GM19240 (cell line): ENCODE data around the gene CNTNAP5.

Experiments
- DNase-seq: peaks from one replicate; pipeline ENCODE4 v3.0.0; 2011; ENCODE audit warnings: low spot score; ENCODE audit not compliant: insufficient read length

Gene CNTNAP5

GRCh38 chr2:124538549-124538948 lies 513.5 kb downstream of the CNTNAP5 start:
- no peak for DNase-seq

GRCh38 chr2:124540805-124541204 lies 515.7 kb downstream of the CNTNAP5 start:
- no peak for DNase-seq

- DNase-seq = no peak
Measured at GRCh38 chr2:124542932-124543640, 518.0 kb downstream of the CNTNAP5 start.

- DNase-seq = no peak
Measured at GRCh38 chr2:124547700-124548099, 522.6 kb downstream of the CNTNAP5 start.

- DNase-seq = no peak
Measured at GRCh38 chr2:124558277-124558905, 533.3 kb downstream of the CNTNAP5 start.

- DNase-seq = no peak
Measured at GRCh38 chr2:124559236-124559635, 534.1 kb downstream of the CNTNAP5 start.

GRCh38 chr2:124560592-124561112 lies 535.6 kb downstream of the CNTNAP5 start:
- DNase-seq = no peak

GRCh38 chr2:124561486-124561885 lies 536.4 kb downstream of the CNTNAP5 start:
- no peak for DNase-seq

GRCh38 chr2:124563426-124563825 lies 538.3 kb downstream of the CNTNAP5 start:
- no peak for DNase-seq

- no peak for DNase-seq
Measured at GRCh38 chr2:124566518-124566970, 541.5 kb downstream of the CNTNAP5 start.

GRCh38 chr2:124570872-124571271 lies 545.8 kb downstream of the CNTNAP5 start:
- no peak for DNase-seq

GRCh38 chr2:124571836-124572235 lies 546.7 kb downstream of the CNTNAP5 start:
- DNase-seq = no peak

GRCh38 chr2:124572934-124573634 lies 548.0 kb downstream of the CNTNAP5 start:
- no peak for DNase-seq

GRCh38 chr2:124575497-124575896 lies 550.4 kb downstream of the CNTNAP5 start:
- DNase-seq = no peak

GRCh38 chr2:124580263-124580662 lies 555.2 kb downstream of the CNTNAP5 start:
- DNase-seq = no peak

- DNase-seq = no peak
Measured at GRCh38 chr2:124582387-124582786, 557.3 kb downstream of the CNTNAP5 start.

- no peak for DNase-seq
Measured at GRCh38 chr2:124584615-124585014, 559.5 kb downstream of the CNTNAP5 start.

- DNase-seq = no peak
Measured at GRCh38 chr2:124585277-124585676, 560.2 kb downstream of the CNTNAP5 start.

GRCh38 chr2:124586210-124586609 lies 561.1 kb downstream of the CNTNAP5 start:
- no peak for DNase-seq

GRCh38 chr2:124586835-124587234 lies 561.7 kb downstream of the CNTNAP5 start:
- DNase-seq = no peak

GRCh38 chr2:124589971-124590370 lies 564.9 kb downstream of the CNTNAP5 start:
- DNase-seq = no peak

GRCh38 chr2:124602759-124603158 lies 577.7 kb downstream of the CNTNAP5 start:
- DNase-seq = no peak
